GM13976 (cell line): ENCODE results near the gene THUMPD3.

Experiments used
- DNase-seq: peaks from one replicate; pipeline ENCODE4 v3.0.0; 2012; ENCODE audit warnings: low spot score
- CTCF ChIP-seq: IDR thresholded peaks from 2 replicates; pipeline ENCODE4 v1.5.1; 2012; ENCODE audit warnings: borderline replicate concordance, mild to moderate bottlenecking; ENCODE audit not compliant: insufficient read depth; ENCODE audit errors: extremely low read depth, missing control alignments, control extremely low read depth
- in situ Hi-C: fragments of 300-500 bp; cut with MboI; formaldehyde crosslinking; loops from one replicate; pipeline ENCODE4 v1.12.0; 2022; ENCODE audit warnings: low sequenced_read_pairs, mixed read lengths, inconsistent platforms; ENCODE audit not compliant: unreplicated experiment

Gene THUMPD3

GRCh38 chr3:9399746-9400145, 36.9 kb downstream of the THUMPD3 start:
- TF ChIP-seq CTCF: no peak
- in situ Hi-C loops: no loop called here
- DNase-seq: no peak

- in situ Hi-C loops: no loop called here
- no peak for TF ChIP-seq CTCF
Measured at GRCh38 chr3:9400616-9401015, 37.8 kb downstream of the THUMPD3 start.

GRCh38 chr3:9401986-9402385, 39.1 kb downstream of the THUMPD3 start:
- in situ Hi-C loops: no loop called here
- TF ChIP-seq CTCF: no peak

More at GRCh38 chr3:9400616-9401015, 37.8 kb downstream of the THUMPD3 start:
- no peak for DNase-seq

GRCh38 chr3:9402410-9403228, 39.8 kb downstream of the THUMPD3 start:
- in situ Hi-C loops: no loop called here
- DNase-seq: no peak
- TF ChIP-seq CTCF: no peak

More at GRCh38 chr3:9401986-9402385, 39.1 kb downstream of the THUMPD3 start:
- DNase-seq: no peak

- no peak for TF ChIP-seq CTCF
- DNase-seq: no peak
- in situ Hi-C loops: no loop called here
Measured at GRCh38 chr3:9403463-9403862, 40.6 kb downstream of the THUMPD3 start.

- TF ChIP-seq CTCF: no peak
- in situ Hi-C loops: no loop called here
- no peak for DNase-seq
Measured at GRCh38 chr3:9404680-9405079, 41.8 kb downstream of the THUMPD3 start.
